GM19468 (cell line): ENCODE results near the gene IRF3.
A peak's percentile ranks its signal among the peaks of the same experiment; 100 is the strongest.

Source experiments
- ATAC-seq: cut with Tn5 transposase; IDR thresholded peaks from one replicate; pipeline ENCODE4 v1.9.1; 2021; ENCODE audit warnings: mild to moderate bottlenecking, moderate library complexity, moderate number of reproducible peaks; ENCODE audit not compliant: unreplicated experiment; ENCODE audit errors: extremely low read depth

The IRF3 gene

DNA sequence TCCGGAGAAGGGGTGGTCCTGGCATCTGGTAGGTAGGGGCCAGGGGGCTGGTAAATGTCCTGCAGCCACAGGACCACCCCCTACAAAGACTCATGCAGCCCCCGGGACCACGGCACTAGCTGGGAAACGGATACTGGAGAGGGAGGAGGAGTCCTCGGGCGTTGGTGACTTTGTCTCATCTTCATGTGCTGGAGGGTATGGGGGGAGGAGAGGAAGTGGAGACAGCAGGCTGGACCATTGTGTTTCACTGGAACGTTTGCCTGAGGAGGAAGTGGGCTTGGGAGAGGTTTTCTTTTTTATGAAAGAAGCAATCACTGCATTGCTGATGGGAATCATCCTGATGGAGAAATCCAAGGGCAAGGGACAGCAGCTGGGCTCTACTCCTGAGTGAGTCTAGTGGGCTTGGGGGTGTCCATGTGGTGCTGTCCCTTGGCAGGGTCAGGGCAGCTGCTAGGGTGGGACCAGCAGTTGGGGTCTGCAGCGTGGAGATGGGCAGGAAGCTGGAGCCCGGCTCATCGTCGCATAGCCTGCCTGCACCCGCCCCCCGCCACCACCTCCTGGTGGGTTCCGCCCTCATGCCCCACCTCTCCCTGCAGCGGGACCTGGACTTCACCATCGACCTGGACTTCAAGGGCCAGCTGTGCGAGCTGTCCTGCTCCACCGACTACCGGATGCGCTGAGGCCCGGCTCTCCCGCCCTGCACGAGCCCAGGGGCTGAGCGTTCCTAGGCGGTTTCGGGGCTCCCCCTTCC lies 22.1 kb upstream of the IRF3 start:
- ATAC-seq = no peak

DNA sequence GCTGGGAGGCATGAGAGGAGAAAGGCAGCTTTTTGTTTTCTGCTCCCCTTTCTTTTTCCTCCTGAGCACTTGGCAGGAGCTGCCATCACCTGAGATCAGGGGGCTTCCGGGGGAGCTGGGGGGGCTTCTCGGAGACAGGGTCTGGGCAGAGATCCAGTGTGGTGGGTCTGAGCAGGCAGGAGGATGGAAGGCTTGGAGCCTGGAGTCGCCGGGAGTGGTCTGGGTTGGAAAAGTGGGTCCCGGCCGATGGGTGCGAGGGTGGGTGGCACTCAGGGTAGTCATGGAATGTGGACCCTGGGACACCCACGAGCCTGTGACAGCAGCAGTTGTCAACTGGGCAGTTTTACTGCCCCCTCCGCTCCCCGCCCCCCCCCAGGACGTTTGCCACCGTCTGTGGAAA lies 21.5 kb upstream of the IRF3 start:
- no peak for ATAC-seq

DNA sequence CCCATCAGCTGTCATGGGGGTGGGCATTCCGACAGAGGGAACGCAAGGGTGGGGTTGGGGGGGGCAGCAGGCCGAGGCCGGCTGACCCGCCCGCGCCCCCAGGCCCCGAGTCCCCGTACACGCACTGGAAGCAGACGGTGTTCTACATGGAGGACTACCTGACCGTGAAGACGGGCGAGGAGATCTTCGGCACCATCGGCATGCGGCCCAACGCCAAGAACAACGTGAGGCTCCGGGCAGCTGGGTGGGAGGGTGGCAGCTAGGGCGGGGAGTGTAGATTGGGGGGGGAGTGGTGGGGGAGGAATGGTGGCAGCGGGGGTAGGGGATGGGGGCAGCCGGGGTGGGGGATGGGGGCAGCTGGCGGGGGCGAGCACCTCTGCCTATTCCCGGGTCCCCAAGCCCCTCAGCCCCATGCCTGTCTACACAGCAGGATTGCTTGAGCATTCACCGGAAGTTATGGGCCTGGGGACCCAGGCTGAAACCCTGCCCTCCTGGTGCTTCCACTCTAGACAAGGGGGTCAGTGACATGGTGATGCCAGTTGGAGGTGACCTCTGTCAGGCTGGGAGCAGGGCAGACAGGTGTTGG lies 20.9 kb upstream of the IRF3 start:
- no peak for ATAC-seq

DNA sequence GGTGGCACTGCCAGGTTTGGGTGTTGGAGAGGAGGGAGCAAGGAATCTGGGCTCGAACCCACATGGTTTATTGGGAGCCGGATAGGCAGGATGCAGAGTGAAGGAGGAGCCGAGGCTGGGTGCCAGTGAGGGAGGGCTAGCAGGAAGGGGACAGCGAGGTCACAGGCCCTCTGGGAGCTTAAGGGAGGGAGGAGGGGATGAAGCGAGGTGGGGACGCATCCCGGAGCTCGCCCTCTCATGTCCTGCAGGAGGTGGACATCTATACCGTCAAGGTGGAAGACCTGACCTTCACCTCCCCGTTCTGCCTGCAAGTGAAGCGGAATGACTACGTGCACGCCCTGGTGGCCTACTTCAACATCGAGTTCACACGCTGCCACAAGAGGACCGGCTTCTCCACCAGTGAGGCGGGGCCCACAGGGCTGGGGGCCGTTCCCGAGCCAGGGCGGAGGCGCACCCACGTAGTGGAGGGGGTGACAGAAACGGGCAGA lies 20.2 kb upstream of the IRF3 start:
- no peak for ATAC-seq

DNA sequence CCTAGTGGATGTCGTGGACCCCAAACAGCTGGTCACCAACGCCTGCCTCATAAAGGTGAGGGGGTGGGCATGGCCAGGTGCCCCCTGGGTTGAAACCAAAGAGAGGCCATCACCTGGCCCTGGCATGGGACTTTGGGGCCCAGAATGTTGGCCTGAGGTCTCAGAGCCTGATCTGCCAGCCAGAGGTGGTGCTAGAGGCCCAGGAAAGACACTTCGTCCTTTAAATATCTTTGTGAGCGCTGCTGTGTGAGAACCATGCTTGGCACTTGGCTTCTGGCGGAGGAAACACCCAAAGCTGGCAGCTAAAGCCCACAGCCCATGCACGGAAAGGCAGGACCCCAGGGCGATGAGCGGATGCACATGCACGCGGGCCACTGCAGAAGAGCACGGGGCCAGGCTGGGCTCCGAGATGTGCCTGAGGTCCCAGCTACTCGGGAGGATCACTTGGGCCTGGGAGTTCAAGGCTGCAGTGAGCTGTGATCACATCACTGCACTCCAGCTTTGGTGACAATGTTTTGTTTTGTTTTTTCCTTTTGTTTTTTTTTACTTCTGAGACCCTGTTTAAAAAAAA lies 19.4 kb upstream of the IRF3 start:
- no peak for ATAC-seq

DNA sequence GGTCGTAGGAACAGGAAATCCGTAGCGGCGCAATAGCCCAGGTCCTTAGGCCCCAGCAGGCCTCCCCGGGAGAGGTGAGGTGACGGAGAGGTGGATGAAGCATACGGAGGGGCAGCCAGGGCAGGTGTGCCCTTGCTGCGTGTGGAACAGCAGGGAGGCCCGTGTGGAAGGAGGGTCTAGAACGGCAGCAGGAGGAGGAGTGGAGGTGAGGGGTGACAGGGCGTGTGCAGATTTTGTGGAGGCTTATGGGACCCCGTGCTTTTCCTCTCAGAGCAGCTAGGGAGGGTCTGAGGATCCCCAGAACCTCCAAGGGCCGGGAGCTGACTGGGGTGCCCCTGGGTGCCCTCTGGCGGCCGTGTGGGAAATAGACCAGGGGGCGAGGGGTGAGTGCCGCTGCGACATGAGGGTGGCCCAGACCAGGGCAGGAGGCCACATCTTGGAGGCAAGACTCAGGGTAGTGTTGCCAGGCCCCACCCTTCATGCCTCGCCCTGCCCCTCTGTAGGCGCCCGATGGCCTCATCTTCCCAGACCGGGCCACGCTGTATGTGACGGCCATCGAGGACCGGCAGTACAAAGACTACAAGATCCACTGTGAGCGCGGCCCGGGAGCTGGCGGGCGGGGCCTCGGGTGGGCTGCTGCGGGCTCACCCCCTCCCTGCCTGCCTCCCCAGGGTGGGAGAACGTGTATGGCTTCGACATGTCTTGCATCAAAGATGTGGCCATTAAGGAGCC lies 18.8 kb upstream of the IRF3 start:
- ATAC-seq = no peak

DNA sequence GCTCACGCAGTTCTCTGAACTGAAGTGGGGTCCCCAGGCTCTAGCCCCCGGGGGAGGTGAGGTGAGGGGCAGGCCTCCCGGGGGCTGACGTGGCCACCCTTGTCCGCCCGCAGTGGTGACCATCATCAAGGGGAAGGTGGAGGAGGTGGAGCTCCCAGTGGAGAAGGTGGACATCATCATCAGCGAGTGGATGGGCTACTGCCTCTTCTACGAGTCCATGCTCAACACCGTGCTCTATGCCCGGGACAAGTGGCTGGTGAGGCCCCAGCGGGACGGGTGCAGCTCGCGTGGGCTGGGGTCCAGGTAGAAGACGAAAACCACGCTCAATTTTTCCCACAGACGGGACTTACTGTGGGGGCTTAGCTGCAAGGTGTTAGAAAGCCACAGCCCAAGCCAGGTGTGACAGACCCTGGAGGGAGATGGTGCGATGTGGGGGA lies 18.2 kb upstream of the IRF3 start:
- no peak for ATAC-seq

DNA sequence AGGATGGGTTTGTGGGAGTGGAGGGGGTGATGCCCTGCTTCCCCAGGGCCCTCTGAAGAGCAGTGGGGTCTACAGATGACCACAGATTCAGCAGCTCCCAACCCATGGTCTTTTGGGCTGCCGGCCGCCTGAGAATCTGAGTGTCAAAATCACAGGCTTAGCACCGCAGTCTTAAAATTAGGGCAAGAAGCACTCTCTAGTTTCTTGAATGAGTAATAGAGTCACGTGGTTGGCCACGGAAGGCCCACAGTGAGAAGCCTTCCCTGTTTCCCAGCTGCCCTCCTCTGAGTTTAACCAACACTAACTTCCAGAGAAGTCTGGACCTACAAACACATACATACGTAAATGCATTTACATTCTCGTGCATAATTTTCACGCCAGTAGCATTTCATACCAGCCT lies 16.6 kb upstream of the IRF3 start:
- ATAC-seq = no peak

DNA sequence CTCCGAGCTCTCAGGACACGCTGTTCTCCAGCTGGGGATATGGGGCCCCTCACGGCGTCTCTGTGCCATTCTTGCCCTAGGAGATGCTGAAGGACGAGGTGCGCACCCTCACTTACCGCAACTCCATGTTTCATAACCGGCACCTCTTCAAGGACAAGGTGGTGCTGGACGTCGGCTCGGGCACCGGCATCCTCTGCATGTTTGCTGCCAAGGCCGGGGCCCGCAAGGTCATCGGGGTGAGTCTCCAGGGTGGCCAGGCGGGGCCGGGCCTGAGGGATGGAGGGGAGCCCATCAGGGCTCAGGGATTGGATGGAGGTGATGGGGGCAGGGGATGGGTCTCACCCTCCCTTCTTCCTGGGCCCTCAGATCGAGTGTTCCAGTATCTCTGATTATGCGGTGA lies 16.2 kb upstream of the IRF3 start:
- no peak for ATAC-seq

DNA sequence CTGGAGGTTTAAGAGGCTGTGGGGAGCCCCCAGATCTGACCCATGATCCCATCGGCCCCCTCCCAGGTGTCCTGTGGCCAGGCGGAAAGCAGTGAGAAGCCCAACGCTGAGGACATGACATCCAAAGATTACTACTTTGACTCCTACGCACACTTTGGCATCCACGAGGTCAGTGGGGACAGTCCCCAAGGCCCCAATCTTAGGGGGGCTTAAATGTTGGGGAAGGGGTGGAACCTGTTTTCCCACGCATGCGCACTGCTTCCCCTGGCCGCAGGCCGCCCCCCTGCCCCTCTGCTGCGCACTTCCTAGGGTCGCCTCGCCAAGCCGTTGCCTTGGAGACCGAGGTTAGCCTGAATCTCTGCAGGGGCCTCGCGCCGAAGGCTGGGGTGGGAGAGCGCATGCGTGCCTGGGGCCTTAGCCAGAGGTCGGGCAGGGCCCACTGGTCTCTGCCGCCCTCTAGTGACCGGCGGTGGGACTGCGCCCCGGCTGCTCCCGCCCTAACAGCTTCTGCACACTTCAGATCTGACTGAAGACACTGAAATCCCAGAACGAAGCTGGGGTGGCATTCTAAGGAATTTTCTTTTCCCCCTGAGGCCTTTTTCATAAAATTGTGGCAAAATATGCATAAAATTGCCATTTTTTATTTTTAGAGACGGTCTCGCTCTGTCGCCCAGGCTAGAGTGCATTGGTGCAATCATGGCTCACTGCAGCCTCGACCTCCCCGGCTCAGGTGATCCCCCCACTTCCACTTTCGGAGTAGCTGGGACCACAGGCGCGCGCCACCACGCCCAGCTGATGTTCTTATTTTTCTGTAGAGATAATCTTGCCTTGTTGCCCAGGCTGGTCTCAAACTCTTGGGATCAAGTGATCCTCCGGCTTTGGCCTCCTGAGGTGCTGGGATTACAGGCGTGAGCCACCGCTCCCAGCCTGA lies 15.0 kb upstream of the IRF3 start:
- no peak for ATAC-seq

DNA sequence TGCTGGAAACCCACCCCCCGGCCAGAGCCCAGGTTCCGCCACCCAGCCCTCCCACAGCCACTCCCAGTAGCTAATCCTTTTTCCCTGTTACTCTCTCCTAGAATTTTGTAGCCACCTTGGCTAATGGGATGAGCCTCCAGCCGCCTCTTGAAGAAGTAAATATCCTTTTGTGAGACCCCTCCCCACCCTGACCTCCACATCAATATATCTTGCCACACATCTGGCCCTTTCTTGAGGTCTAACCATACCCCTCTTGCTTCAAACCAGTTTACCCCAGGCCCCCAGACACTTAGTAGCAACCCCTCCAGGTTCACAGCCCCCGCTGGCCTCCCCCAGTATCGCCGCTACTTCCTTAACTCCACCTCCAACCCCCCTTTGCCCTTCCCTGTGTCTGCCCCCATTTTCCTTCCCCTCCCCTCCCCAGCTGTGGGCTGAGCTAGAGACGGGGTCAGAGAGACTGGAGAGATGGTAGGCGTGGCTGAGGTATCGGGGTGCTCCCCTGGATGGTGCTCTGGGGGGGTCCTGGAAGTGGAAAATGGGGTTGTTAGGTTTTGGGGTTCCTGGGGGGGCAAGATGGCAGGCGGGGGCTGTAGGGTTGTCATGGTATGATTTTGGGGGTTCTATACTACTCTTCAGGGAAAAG lies 14.2 kb upstream of the IRF3 start:
- ATAC-seq = no peak

DNA sequence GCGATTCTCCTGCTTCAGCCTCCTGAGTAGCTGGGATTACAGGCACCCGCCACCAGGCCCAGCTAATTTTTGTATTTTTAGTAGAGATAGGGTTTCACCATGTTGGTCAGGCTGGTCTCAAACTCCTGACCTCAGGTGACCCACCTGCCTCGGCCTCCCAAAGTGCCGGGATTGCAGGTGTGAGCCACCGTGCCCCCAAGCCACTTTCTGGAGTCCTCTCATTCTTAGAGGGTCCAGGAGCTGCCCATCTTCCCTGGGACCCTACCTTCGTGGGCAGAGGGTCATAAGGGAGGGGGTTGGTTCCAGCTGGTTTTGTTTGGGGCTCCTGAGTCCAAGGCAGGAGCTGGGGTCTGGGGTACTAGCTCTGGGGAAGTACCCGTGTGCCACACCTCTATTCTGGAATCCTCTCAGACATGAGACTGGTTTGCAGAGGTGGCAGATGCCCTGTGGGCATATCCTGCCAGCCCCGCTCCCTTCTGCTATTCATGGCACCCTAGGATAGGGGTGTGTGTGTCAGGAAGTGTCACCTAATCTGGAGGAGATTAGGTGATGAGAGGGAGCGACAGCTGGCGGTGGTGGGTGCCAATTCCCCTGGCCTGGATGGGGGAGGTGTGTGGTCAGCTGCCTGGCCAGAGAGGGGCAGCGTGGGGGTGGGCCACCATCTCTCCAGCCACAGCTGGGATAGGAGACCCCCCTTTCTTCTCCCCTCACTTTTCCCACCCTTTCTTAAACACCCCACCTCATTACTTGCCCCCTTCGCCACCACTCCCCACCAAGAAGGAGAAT lies 13.5 kb upstream of the IRF3 start:
- no peak for ATAC-seq

DNA sequence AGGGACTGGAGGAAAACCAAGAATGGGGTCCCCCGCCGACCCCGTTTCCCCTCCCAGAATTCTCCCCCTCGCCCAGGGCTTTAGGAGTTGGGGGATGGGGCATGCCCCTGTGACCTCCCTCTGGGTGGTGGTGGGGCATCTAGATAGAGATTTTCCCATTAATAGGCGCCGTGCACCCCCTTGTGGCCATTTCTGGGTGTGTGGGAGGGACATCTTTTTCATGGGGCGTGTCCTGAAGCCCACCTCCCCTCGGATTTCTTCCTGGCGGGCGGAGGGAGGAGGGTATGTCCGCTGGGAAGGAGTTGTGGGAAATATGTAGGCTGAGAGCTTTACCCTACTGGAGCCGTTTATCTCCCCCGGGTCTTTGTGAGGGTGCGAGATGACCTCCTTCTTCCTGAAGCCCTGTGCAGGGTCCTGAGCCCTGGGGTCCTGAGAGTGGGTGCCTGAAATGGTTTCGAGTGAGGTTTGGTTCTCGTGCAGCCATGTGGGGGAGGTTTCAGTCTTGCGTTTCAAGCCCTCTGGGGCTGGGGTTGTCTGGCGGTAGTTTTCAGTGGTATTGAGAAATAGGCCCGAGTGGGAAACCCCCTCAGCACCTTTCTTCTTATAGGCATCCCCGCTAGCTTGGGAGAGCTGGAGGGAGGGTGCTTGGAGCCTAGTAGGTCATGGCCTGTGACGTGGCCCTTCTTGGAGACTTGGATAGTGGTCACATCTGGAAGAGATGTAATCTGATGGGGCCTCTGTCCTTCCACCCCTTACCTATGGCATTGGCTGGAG lies 12.4 kb upstream of the IRF3 start:
- ATAC-seq = no peak

DNA sequence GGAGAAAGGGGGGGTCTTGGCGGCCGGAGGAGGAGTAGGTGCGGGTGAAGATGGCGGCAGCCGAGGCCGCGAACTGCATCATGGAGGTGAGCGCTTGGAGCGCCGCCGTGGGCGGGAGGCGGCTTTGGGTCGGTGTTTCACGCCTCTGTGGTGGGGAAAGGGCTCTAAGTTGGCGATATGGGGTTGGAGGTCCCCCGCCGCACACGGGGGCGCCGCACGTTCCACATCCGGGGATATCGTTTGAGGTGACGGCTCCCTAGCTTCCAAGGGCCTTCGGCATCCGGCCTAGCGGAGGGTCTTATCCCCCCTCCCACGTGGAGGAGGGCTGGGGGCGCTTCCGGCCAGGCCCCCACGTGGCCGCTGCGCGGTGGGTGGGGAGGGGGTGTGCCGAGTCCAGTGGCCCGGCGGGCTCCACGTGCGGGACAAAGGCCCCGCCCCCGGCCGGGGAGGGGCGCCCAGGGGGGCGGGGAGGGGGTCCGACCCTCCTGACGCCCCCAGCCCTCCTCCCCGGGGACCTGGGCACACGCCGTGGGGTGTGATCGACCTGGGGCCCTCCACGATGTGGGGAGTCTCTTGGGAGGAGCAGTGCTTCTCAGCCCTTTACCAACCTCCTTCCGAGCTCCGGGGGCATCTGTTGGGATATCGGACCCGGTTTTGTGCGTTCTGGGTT lies 11.7 kb upstream of the IRF3 start, which contains the start of gene PRMT1:
Gene PRMT1 (plus strand): TSS at position 41 of the 670 bp plus-strand sequence. CDS start 10 bp downstream, at position 51.
- no peak for ATAC-seq

DNA sequence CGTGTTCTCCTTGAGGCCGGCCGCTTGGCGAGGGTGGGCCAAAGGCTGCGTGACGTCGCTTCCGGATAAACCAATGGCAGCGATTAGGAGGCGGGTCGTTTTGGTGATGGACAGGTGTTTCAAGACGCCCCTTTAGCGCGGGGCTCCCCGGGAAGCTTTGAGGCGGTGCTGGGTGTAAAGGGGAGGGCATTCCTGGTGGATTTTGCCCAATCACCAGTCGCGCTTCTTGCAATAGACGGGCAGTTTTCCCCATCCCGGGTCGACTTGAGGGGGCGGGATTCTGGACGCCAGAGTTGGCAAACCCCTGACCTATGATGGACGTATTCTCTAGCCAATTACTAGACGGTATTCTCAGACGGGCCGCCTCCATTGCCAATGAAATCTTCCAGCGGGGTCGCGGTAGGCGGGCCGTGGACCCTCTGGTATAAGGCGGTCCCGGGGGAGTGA lies 11.2 kb upstream of the IRF3 start:
- ATAC-seq = no peak

DNA sequence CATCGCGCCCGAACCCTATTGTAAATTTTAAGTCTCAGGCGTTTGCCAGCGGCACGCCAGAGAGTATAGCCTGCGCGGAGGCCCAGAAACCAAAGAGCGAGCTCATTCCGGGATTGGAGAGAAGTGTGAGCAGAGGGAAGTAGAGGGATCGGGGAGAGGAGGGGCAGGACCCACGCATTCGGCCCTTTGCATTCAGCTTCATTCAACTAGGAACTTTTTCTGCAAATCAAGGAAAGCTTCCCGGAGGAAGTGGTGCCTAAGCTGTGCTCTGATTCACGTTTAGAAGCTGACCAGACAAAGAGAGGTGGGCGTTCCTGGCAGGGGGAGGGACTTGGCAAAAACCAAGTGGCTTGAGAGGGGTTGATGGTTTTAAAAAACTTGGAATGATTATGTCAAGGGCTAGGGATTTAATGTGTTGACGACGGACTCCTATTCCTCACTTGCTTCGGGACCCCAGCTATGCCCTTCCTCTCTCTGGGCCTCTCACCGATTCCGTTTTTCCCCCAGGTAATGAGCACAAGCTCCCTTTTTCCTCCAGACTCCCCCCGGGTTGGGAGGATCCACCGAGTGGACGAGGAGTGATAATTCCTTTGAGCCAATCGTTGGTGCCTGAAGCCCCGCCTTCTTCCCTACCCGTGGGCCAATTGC lies 10.6 kb upstream of the IRF3 start:
- ATAC-seq = peak; percentile 71
